Fibroblast of lung (primary cell): ENCODE data around the gene E2F6. TPM values are rescaled to one million over a fixed set of nuclear protein-coding genes. Genes with fewer than 3 reads are reported as not detected.

Source experiments
- DNase-seq, 2 donors: peaks; one replicate each; pipeline versions ENCODE4 v3.0.0 to v3.0.0-alpha.2; 2010; ENCODE audit warnings: low read depth in 2 of 2
- H2AFZ ChIP-seq: 2 replicates; pipeline ENCODE4 v1.5.1; 2012; ENCODE audit warnings: low read length, control low read depth, inconsistent platforms
- H3K27ac ChIP-seq: 2 replicates; pipeline ENCODE4 v1.5.1; 2011; ENCODE audit warnings: low read length, control low read depth; ENCODE audit not compliant: insufficient read depth
- H3K27me3 ChIP-seq: 2 replicates; pipeline ENCODE4 v1.5.1; 2011; ENCODE audit warnings: mild to moderate bottlenecking, low read length; ENCODE audit not compliant: control insufficient read depth, insufficient read depth
- H3K36me3 ChIP-seq: 2 replicates; pipeline ENCODE4 v1.5.1; 2011; ENCODE audit warnings: low read length; ENCODE audit not compliant: control insufficient read depth, insufficient read depth
- H3K4me1 ChIP-seq: 2 replicates; pipeline ENCODE4 v1.5.1; 2011; ENCODE audit warnings: low read length; ENCODE audit not compliant: control insufficient read depth, insufficient read depth; ENCODE audit errors: extremely low read depth
- H3K4me2 ChIP-seq: 2 replicates; pipeline ENCODE4 v1.5.1; 2011; ENCODE audit warnings: low read length, control low read depth; ENCODE audit not compliant: insufficient read depth; ENCODE audit errors: extremely low read depth
- H3K4me3 ChIP-seq, 4 experiments: fragments of 200-600 bp in 1 of 4; sonication (generic) in 1 of 4; replicated peaks in 1 of 4; 2 replicates each; pipeline ENCODE4 v1.5.1; 2011 to 2016; ENCODE audit warnings: low read length in 4 of 4, low read depth in 3 of 4, mild to moderate bottlenecking in 3 of 4, control low read depth in 2 of 4, inconsistent platforms in 1 of 4, mixed read lengths in 1 of 4; ENCODE audit not compliant: insufficient read depth in 1 of 4; ENCODE audit errors: control extremely low read depth in 1 of 4
- H3K79me2 ChIP-seq: 2 replicates; pipeline ENCODE4 v1.5.1; 2012; ENCODE audit warnings: mild to moderate bottlenecking, low read length, inconsistent platforms; ENCODE audit not compliant: control insufficient read depth, insufficient read depth
- H3K9ac ChIP-seq: 2 replicates; pipeline ENCODE4 v1.5.1; 2011; ENCODE audit warnings: mild to moderate bottlenecking, low read length, control low read depth; ENCODE audit not compliant: insufficient read depth
- H3K9me3 ChIP-seq: 2 replicates; pipeline ENCODE4 v1.5.1; 2012; ENCODE audit warnings: low read depth, low read length; ENCODE audit not compliant: control insufficient read depth, insufficient read depth
- H4K20me1 ChIP-seq: 2 replicates; pipeline ENCODE4 v1.5.1; 2011; ENCODE audit warnings: low read length; ENCODE audit not compliant: control insufficient read depth, insufficient read depth; ENCODE audit errors: extremely low read depth
- CTCF ChIP-seq, 2 donors: IDR thresholded peaks in 1 of 2; conservative IDR thresholded peaks in 1 of 2; 1 replicate in 1 of 2; 2 replicates in 1 of 2; pipeline ENCODE4 v1.5.1; 2011 to 2012; ENCODE audit warnings: low read length in 2 of 2, control low read depth in 1 of 2, inconsistent platforms in 1 of 2, low read depth in 1 of 2, mild to moderate bottlenecking in 1 of 2
- EZH2 ChIP-seq: IDR thresholded peaks from 2 replicates; pipeline ENCODE4 v1.5.1; 2012; ENCODE audit warnings: low read length, control low read depth, mild to moderate bottlenecking; ENCODE audit errors: missing control alignments
- polyA plus RNA-seq, 2 donors: library from polyadenylated mRNA; depleted of rRNA in 1 of 2; stranded (reverse) in 1 of 2; unstranded in 1 of 2; fragments of >200 nt; gene quantifications; 2 replicates each; pipeline ENCODE4 v1.2.1, GENCODE V29; 2011 to 2012; ENCODE audit warnings: missing spikeins in 1 of 2
- total RNA-seq: library from RNA; depleted of rRNA; stranded (reverse); fragments of >200 nt; gene quantifications from 2 replicates; pipeline ENCODE4 v1.2.1, GENCODE V29; 2014

The E2F6 gene
- total and polyA plus RNA-seq, 2 donors (not counting 1 experiment from before 2014, with no cell fraction given), result 10.2 to 13.0 TPM

DNA sequence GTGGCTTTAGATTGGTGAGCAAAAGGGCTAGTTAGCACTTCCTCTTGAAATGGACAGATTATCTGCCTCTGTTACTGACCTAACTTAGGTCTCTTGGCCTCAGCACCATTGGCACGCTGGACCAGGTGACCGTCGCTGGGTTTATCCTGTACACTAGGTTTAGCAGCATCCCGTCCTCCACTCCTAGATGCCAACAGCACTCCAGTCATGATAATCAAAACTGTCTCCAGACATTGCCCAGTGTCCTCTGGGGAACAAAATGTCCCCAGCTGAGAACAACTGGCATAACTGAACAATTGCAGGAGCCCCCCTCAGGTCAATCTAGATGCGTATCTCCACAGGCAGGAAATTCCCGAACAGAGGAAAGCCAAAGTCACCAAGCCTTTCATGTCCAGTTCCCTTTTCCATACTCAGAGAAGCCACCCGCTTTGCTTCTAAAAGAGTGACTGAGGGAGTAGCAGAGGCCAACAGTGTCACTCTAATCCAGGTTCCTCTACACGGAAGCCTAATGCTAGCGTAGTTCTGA lies 27.3 kb downstream of the E2F6 start:
- no peak for DNase-seq
- Histone ChIP-seq H4K20me1 (no peaks in the 10 kb centered on the region), H3K36me3 (no peaks in the 10 kb centered on the region), H3K27ac (no peak overlapping the region), H3K4me1 (no peaks in the 10 kb centered on the region), H3K9me3 (no peaks in the 10 kb centered on the region), H2AFZ (no peak overlapping the region), H3K9ac (no peak overlapping the region), H3K27me3 (no peaks in the 10 kb centered on the region), H3K79me2 (no peaks in the 10 kb centered on the region), H3K4me2 (no peak overlapping the region), H3K4me3 (no peak overlapping the region)
- TF ChIP-seq EZH2 (no peak), CTCF (conservative IDR thresholded peaks at IDR 0.05 in 1 of 2, IDR thresholded peaks at IDR 0.05 in 1 of 2; ENCODE audit: low read depth in 1 of 2, low read length in 2 of 2) (no peak)

DNA sequence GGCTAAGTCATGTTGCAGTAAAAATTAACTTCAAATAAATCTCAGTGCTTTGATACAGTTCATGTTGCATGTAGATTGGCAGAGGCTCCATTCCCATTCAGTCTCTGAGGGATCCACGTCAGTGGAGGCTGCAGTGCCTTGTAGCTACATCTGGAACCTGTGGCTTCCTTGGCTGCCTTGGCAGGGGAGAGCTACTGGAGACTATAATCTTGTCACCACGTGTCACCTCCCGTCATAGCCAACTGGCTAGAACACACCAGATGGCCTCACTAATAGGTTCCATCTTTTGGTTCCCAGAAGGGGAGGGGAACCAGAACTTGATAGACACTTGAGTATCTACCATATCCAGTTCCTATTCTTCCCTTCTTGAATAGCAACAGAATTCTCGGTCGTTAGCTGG lies 28.4 kb downstream of the E2F6 start:
- H3K4me3 ChIP-seq, result no peak overlapping the region
- no peaks in the 10 kb centered on the region for H3K27me3 ChIP-seq
- no peak overlapping the region for H2AFZ ChIP-seq
- no peaks in the 10 kb centered on the region for H3K79me2 ChIP-seq
- no peaks in the 10 kb centered on the region for H3K36me3 ChIP-seq
- no peak overlapping the region for H3K4me2 ChIP-seq
- H3K9ac ChIP-seq, result no peak overlapping the region
- no peak for TF ChIP-seq EZH2
- TF ChIP-seq CTCF (conservative IDR thresholded peaks at IDR 0.05 in 1 of 2, IDR thresholded peaks at IDR 0.05 in 1 of 2; ENCODE audit: low read depth in 1 of 2, low read length in 2 of 2), result no peak
- DNase-seq, result no peak
- H3K27ac ChIP-seq, result no peak overlapping the region
- H3K4me1 ChIP-seq, result no peaks in the 10 kb centered on the region
- H4K20me1 ChIP-seq, result no peaks in the 10 kb centered on the region
- no peaks in the 10 kb centered on the region for H3K9me3 ChIP-seq

DNA sequence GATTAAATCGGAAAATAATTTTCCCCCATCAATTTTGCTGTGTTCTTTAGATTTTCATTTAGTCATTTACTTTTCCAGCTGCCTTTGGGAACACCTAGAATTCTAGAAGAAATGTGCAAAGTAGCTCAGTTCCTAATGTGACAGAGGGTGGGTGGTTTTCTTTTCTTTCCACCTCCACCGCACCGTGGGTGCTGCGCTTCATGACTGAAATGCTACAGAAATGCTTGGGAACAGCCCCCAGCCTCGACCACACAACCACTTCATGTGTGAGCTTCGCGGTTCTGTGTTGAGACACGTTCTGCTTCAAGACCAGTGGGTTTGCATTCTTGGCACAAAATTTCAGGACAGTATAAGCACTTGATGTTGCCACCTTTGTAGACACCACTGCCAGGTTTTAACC lies 30.9 kb downstream of the E2F6 start:
- Histone ChIP-seq H3K9me3 (no peaks in the 10 kb centered on the region), H2AFZ (no peak overlapping the region), H3K4me1 (no peaks in the 10 kb centered on the region), H4K20me1 (no peaks in the 10 kb centered on the region), H3K4me3 (no peak overlapping the region), H3K36me3 (no peaks in the 10 kb centered on the region), H3K4me2 (no peak overlapping the region), H3K9ac (no peak overlapping the region), H3K27me3 (no peaks in the 10 kb centered on the region), H3K27ac (no peak overlapping the region), H3K79me2 (no peaks in the 10 kb centered on the region)
- TF ChIP-seq EZH2 (no peak), CTCF (conservative IDR thresholded peaks at IDR 0.05 in 1 of 2, IDR thresholded peaks at IDR 0.05 in 1 of 2; ENCODE audit: low read depth in 1 of 2, low read length in 2 of 2) (no peak)
- DNase-seq, result no peak
